B cell (primary cell): ENCODE results near the gene ZNF213. TPM values are rescaled to one million over a fixed set of nuclear protein-coding genes. Genes with fewer than 3 reads are reported as not detected.

Experiments
- ATAC-seq: fragments of 200-7000 bp; cut with Tn5 transposase; one replicate; pipeline ENCODE4 v1.10.0; 2021; ENCODE audit warnings: low read depth, mild to moderate bottlenecking, moderate number of reproducible peaks, moderate library complexity
- CTCF ChIA-PET: fragments of 350-600 bp; sonication (Branson Sonifier 250); formaldehyde crosslinking; loops from one replicate; lab custom pipeline; 2021; ENCODE audit warnings: antibody characterized with exemption, inconsistent platforms; lab: Charles Lee
- POLR2A ChIA-PET: fragments of 350-600 bp; sonication (Branson Sonifier 250); formaldehyde crosslinking; loops from one replicate; lab custom pipeline; 2021; ENCODE audit warnings: antibody characterized with exemption; lab: Charles Lee
- DNase-seq: peaks from one replicate; pipeline ENCODE4 v3.0.0; 2013
- H2AFZ ChIP-seq: 2 replicates; pipeline ENCODE4 v1.6.1; 2012; ENCODE audit warnings: mild to moderate bottlenecking, low read depth, low read length; ENCODE audit not compliant: insufficient read depth, poor library complexity, severe bottlenecking
- H3K27ac ChIP-seq, 2 donors: 1 replicate in 1 of 2; 2 replicates in 1 of 2; pipeline ENCODE4 v1.5.1; 2012 to 2013; ENCODE audit warnings: low read length in 2 of 2, mild to moderate bottlenecking in 2 of 2, moderate library complexity in 1 of 2
- H3K27me3 ChIP-seq, 4 experiments: fragments of 200-600 bp in 1 of 4; sonication (generic) in 1 of 4; replicated peaks in 1 of 4; 1 replicate in 2 of 4; 2 replicates in 2 of 4; pipeline versions ENCODE4 v1.6.1 to v1.7.0; 2013 to 2016; ENCODE audit warnings: low read length in 3 of 4, mild to moderate bottlenecking in 2 of 4, mixed read lengths in 1 of 4, moderate library complexity in 1 of 4; ENCODE audit not compliant: insufficient read depth in 4 of 4, control insufficient read depth in 3 of 4; ENCODE audit errors: control extremely low read depth in 1 of 4
- H3K36me3 ChIP-seq, 2 experiments: replicated peaks in 1 of 2; 1 replicate in 1 of 2; 2 replicates in 1 of 2; pipeline versions ENCODE4 v1.6.1 to v1.7.1; 2013; ENCODE audit warnings: low read length in 1 of 2; ENCODE audit not compliant: insufficient read depth in 2 of 2, control insufficient read depth in 1 of 2; ENCODE audit errors: control extremely low read depth in 1 of 2, extremely low read depth in 1 of 2
- H3K4me1 ChIP-seq, 2 donors: fragments of 200-600 bp in 1 of 2; sonication (generic) in 1 of 2; 1 replicate in 1 of 2; 2 replicates in 1 of 2; pipeline versions ENCODE4 v1.5.1 to v1.6.1; 2013 to 2017; ENCODE audit warnings: low read length in 2 of 2; ENCODE audit not compliant: control insufficient read depth in 2 of 2, insufficient read depth in 2 of 2
- H3K4me2 ChIP-seq: replicated peaks from 2 replicates; pipeline ENCODE3; 2012; ENCODE audit warnings: mild to moderate bottlenecking, low read depth, low read length; ENCODE audit not compliant: poor library complexity, severe bottlenecking
- H3K4me3 ChIP-seq, 5 experiments: fragments of 200-600 bp in 1 of 5; sonication (generic) in 1 of 5; 1 replicate in 3 of 5; 2 replicates in 2 of 5; pipeline versions ENCODE4 v1.5.1 to v1.7.0; 2011 to 2016; ENCODE audit warnings: low read length in 4 of 5, mild to moderate bottlenecking in 4 of 5, low read depth in 2 of 5, control low read depth in 1 of 5, moderate library complexity in 1 of 5; ENCODE audit not compliant: insufficient read depth in 1 of 5; ENCODE audit errors: control extremely low read depth in 1 of 5, extremely low read depth in 1 of 5
- H3K79me2 ChIP-seq: fragments of 200-600 bp; sonication (generic); one replicate; pipeline ENCODE4 v1.6.0; 2016; ENCODE audit warnings: low read length; ENCODE audit not compliant: control insufficient read depth, insufficient read depth
- H3K9ac ChIP-seq: fragments of 200-600 bp; sonication (generic); 2 replicates; pipeline ENCODE4 v1.6.1; 2017; ENCODE audit warnings: mild to moderate bottlenecking, low read length, moderate library complexity
- H3K9me3 ChIP-seq, 3 donors: one replicate each; pipeline versions ENCODE4 v1.6.1 to v1.7.1; 2013; ENCODE audit warnings: low read length in 2 of 3; ENCODE audit not compliant: control insufficient read depth in 2 of 3, insufficient read depth in 1 of 3; ENCODE audit errors: control extremely low read depth in 1 of 3
- H4K20me1 ChIP-seq: 2 replicates; pipeline ENCODE4 v1.6.0; 2012; ENCODE audit warnings: mild to moderate bottlenecking, low read length; ENCODE audit not compliant: insufficient read depth, control insufficient read depth, poor library complexity, severe bottlenecking
- H3K27ac Mint-ChIP-seq: one replicate; pipeline ENCODE4 v1.8.0; 2021; ENCODE audit warnings: mixed read lengths
- H3K27me3 Mint-ChIP-seq: one replicate; pipeline ENCODE4 v1.8.0; 2021; ENCODE audit warnings: mixed read lengths
- H3K4me1 Mint-ChIP-seq: one replicate; pipeline ENCODE4 v1.8.0; 2021; ENCODE audit warnings: mixed read lengths
- H3K4me3 Mint-ChIP-seq: one replicate; pipeline ENCODE4 v1.8.0; 2021; ENCODE audit warnings: mixed read lengths
- H3K9me3 Mint-ChIP-seq: one replicate; pipeline ENCODE4 v1.8.0; 2022; ENCODE audit warnings: mixed read lengths; ENCODE audit not compliant: insufficient read depth
- EZH2 ChIP-seq: IDR thresholded peaks from 2 replicates; pipeline ENCODE4 v1.6.1; 2012; ENCODE audit warnings: borderline replicate concordance, low read depth, mild to moderate bottlenecking, moderate library complexity, low read length; ENCODE audit not compliant: insufficient read depth, poor library complexity, severe bottlenecking
- WGBS: methylation state at CpG from one replicate; pipeline ENCODE4 v1.1.5; 2013; ENCODE audit warnings: missing lambda C conversion rate; ENCODE audit not compliant: insufficient coverage; 5-methylcytosine and 5-hydroxymethylcytosine counted together
- intact Hi-C: fragments of 100-400 bp; cut with micrococcal nuclease; formaldehyde crosslinking; loops from one replicate; pipeline ENCODE4 v1.10.0; 2022
- polyA plus RNA-seq: library from polyadenylated mRNA; depleted of rRNA; stranded (reverse); fragments of >200 nt; gene quantifications from 2 replicates; pipeline ENCODE4 v1.2.3, GENCODE V29; 2012
- total RNA-seq, 2 donors: library from RNA; stranded (reverse); fragments of 120-200 nt in 1 of 2; gene quantifications; 1 replicate in 1 of 2; 2 replicates in 1 of 2; pipeline versions ENCODE4 v1.2.3 to v1.2.4, GENCODE V29; 2013 to 2022
- TF ChIP-seq, protein P1 (sequence below): fragments of 200-600 bp; IDR thresholded peaks from one replicate; pipeline ENCODE4 v1.8.0; 2022; ENCODE audit warnings: antibody characterized with exemption, mild to moderate bottlenecking

ZNF213 gene
- total and polyA plus RNA-seq, 2 donors (not counting 1 experiment from before 2014, with no cell fraction given) = 1.4 to 7.2 TPM

DNA sequence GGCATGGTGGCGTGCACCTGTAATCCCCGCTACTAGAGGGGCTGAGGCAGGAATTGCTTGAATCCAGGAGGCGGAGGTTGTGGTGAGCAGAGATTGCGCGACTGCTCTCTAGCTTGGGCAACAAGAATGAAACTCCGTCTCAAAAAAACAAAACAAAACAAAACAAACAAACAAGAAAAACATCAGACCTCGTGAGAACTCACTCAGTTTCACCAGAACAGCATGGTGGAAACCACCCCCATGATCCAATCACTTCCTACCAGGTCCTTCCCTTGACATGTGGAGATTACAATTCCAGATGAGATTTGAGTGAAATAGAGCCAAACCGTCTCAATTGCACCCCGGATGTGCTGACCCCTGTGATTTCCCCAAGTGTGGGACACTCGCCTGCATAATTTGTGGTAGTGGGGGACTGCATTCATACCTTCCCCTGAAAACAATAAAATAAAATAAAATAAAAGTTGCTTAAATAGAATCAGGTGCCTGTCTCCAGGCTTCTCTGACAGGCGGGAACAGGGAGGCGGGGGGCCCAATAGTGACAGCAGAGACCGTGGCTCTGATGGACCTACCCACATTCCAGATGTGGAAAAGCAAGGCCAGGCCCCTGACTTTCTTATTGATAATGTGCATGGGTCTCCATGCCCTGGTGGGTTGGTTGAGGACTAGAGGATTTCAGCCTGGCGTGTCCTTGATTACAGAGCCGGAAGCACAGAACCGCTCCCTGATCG is 48.8 kb upstream of the ZNF213 start:
- Histone ChIP-seq H3K79me2 (no peaks in the 10 kb centered on the region), H3K27ac (no peak overlapping the region), H3K4me1 (no peaks in the 10 kb centered on the region), H3K36me3 (no peaks in the 10 kb centered on the region), H3K9ac (no peak overlapping the region), H4K20me1 (no peaks in the 10 kb centered on the region), H2AFZ (no peak overlapping the region), H3K4me2 (no peak overlapping the region), H3K4me3 (no peak overlapping the region), H3K27me3 (peaks cover 0 to 8% (median 3%) of the 10 kb centered on the region in 4 experiments), H3K9me3 (no peaks in the 10 kb centered on the region)
- no peak overlapping the region for H3K4me3 Mint-ChIP-seq
- peaks cover 4% of the 10 kb centered on the region for H3K4me1 Mint-ChIP-seq
- intact Hi-C loops = no loop called here
- ChIA-PET CTCF (interaction anchor here (0.7 kb wide), 1 partner anchor 1411 kb away, joined by 3 read pairs; no protein-coding TSS in a partner anchor), POLR2A (no interaction called here)
- H3K27ac Mint-ChIP-seq = no peak overlapping the region
- WGBS = 96% methylated on average over 9 of the region's 17 CpGs
- ATAC-seq (no peak), DNase-seq (no peak)
- no peak for TF ChIP-seq EZH2
- TF ChIP-seq, protein P1, sequence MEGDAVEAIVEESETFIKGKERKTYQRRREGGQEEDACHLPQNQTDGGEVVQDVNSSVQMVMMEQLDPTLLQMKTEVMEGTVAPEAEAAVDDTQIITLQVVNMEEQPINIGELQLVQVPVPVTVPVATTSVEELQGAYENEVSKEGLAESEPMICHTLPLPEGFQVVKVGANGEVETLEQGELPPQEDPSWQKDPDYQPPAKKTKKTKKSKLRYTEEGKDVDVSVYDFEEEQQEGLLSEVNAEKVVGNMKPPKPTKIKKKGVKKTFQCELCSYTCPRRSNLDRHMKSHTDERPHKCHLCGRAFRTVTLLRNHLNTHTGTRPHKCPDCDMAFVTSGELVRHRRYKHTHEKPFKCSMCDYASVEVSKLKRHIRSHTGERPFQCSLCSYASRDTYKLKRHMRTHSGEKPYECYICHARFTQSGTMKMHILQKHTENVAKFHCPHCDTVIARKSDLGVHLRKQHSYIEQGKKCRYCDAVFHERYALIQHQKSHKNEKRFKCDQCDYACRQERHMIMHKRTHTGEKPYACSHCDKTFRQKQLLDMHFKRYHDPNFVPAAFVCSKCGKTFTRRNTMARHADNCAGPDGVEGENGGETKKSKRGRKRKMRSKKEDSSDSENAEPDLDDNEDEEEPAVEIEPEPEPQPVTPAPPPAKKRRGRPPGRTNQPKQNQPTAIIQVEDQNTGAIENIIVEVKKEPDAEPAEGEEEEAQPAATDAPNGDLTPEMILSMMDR = no peak
- no peaks in the 10 kb centered on the region for H3K9me3 Mint-ChIP-seq
- peaks cover 7% of the 10 kb centered on the region for H3K27me3 Mint-ChIP-seq

DNA sequence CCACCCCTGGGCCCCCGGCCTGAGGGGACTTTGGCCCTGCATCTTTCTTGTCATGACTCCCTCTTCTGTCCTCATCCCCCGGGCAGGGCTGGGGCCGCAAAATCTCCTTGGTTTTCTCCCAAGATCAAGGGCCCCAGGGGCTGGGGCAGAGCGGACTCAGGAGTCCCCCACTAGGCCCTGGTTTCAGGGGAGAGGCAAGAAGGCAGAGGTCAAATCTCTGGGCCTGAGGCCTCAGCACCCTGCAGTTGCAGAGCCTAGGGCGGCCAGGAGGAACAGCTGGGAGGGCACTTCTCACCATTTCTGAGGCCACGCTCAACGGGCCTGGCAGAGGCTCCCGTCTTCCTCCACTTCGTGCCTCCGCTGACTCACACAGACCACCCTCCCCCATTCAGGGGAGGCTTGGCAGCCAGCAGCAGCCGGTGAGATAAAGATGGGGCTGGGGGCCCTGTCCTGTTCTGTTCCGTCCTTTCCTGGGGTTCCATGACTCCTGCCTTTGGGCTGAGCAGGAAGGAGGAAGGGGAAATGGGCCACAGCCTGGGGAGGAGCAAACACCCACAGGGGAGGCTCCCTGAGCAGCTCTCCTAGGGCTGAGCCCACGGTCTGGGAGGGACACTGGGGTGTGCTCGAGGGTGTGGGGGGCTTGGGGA is 48.1 kb upstream of the ZNF213 start:
- Mint-ChIP-seq H3K9me3 (no peaks in the 10 kb centered on the region), H3K27ac (no peak overlapping the region), H3K4me3 (no peak overlapping the region), H3K4me1 (peaks cover 4% of the 10 kb centered on the region), H3K27me3 (peaks cover 7% of the 10 kb centered on the region)
- no peak overlapping the region for H3K4me3 ChIP-seq
- H3K9me3 ChIP-seq = no peaks in the 10 kb centered on the region
- intact Hi-C loops = no loop called here
- 70% methylated on average over 7 of the region's 14 CpGs for WGBS
- TF ChIP-seq, protein P1 = no peak
- TF ChIP-seq EZH2 = no peak
- H3K27ac ChIP-seq = no peak overlapping the region
- no peaks in the 10 kb centered on the region for H3K79me2 ChIP-seq
- no peaks in the 10 kb centered on the region for H3K4me1 ChIP-seq
- no peak overlapping the region for H3K4me2 ChIP-seq
- no peaks in the 10 kb centered on the region for H4K20me1 ChIP-seq
- H3K9ac ChIP-seq = no peak overlapping the region
- peaks cover 0 to 8% (median 3%) of the 10 kb centered on the region in 4 experiments for H3K27me3 ChIP-seq
- DNase-seq = no peak
- H2AFZ ChIP-seq = no peak overlapping the region
- no peak for ATAC-seq
- POLR2A ChIA-PET = no interaction called here
- CTCF ChIA-PET = interaction anchor here (0.7 to 3.2 kb wide), 5 partner anchors 9 to 54 kb away, joined by 3 to 16 read pairs (median 3); no protein-coding TSS in a partner anchor
- no peaks in the 10 kb centered on the region for H3K36me3 ChIP-seq
